Measurements from ENCODE around the gene OR8B8. TPM values are rescaled to one million over a fixed set of nuclear protein-coding genes. Genes with fewer than 3 reads are reported as not detected.

The OR8B8 gene
- total RNA-seq = not detected
- not detected for polyA plus RNA-seq
- not detected for total RNA-seq

- no peaks in the 10 kb centered on the region for H3K27me3 ChIP-seq (ENCODE audit: control insufficient read depth in 2 of 2, insufficient read depth in 2 of 2, low read length in 2 of 2)
- Mint-ChIP-seq H3K4me3 (no peak within 1 kb of the TSS), H3K27me3 (peaks cover 2 to 30% (median 24%) of the 10 kb centered on the region in 5 donors), H3K27ac (no peak within 1 kb of the TSS), H3K9me3 (peaks cover 0 to 14% (median 2%) of the 10 kb centered on the region in 11 donors), H3K36me3 (no peaks in the 10 kb centered on the region), H3K4me1 (no peaks in the 10 kb centered on the region)
- H3K27ac ChIP-seq (ENCODE audit: low read depth, low read length) = no peak within 1 kb of the TSS
- no peak for DNase-seq
- intact Hi-C loops (cut with micrococcal nuclease) = no loop called here
- POLR2A ChIA-PET = no interaction called here
- H3K4me3 ChIP-seq (ENCODE audit: low read length) = no peak within 1 kb of the TSS
- no peak for ATAC-seq
- no peaks in the 10 kb centered on the region for H3K36me3 ChIP-seq (ENCODE audit: control insufficient read depth in 2 of 3, insufficient read depth in 3 of 3, low read length in 3 of 3)
- CTCF ChIA-PET = no interaction called here
- H3K9me3 ChIP-seq (ENCODE audit: control insufficient read depth in 2 of 3, low read length in 3 of 3) = no peaks in the 10 kb centered on the region
- H3K4me1 ChIP-seq (ENCODE audit: control insufficient read depth in 2 of 2, insufficient read depth in 2 of 2, low read length in 2 of 2) = no peaks in the 10 kb centered on the region
Measured at GRCh38 chr11:124445646-124446150, at the start of gene OR8B8. OR8B8 (minus strand) TSS chr11:124445696; CDS start chr11:124441085, 4,611 bp downstream.

- Mint-ChIP-seq H3K4me3 (no peak overlapping the region), H3K4me1 (no peaks in the 10 kb centered on the region), H3K27me3 (peaks cover 0 to 17% (median 8%) of the 10 kb centered on the region in 5 donors), H3K9me3 (peaks cover 0 to 11% (median 4%) of the 10 kb centered on the region in 11 donors), H3K27ac (no peak overlapping the region), H3K36me3 (no peaks in the 10 kb centered on the region)
- intact Hi-C loops (cut with micrococcal nuclease) = no loop called here
- CTCF ChIA-PET = no interaction called here
- no peak for ATAC-seq
- Histone ChIP-seq H3K4me1 (ENCODE audit: control insufficient read depth in 2 of 2, insufficient read depth in 2 of 2, low read length in 2 of 2) (no peaks in the 10 kb centered on the region), H3K4me3 (ENCODE audit: low read length) (no peak overlapping the region), H3K9me3 (ENCODE audit: control insufficient read depth in 2 of 3, low read length in 3 of 3) (no peaks in the 10 kb centered on the region), H3K27me3 (ENCODE audit: control insufficient read depth in 2 of 2, insufficient read depth in 2 of 2, low read length in 2 of 2) (no peaks in the 10 kb centered on the region), H3K27ac (ENCODE audit: low read depth, low read length) (no peak overlapping the region), H3K36me3 (ENCODE audit: control insufficient read depth in 2 of 3, insufficient read depth in 3 of 3, low read length in 3 of 3) (no peaks in the 10 kb centered on the region)
- DNase-seq = no peak
- POLR2A ChIA-PET = no interaction called here
Measured at GRCh38 chr11:124493016-124493655, 47.6 kb upstream of the OR8B8 start.

- CTCF ChIA-PET = no interaction called here
Measured at GRCh38 chr11:124483422-124483821, 37.9 kb upstream of the OR8B8 start.

GRCh38 chr11:124482362-124483147 lies 37.1 kb upstream of the OR8B8 start:
- Histone ChIP-seq H3K27me3 (ENCODE audit: control insufficient read depth in 2 of 2, insufficient read depth in 2 of 2, low read length in 2 of 2) (no peaks in the 10 kb centered on the region), H3K4me3 (ENCODE audit: low read length) (no peak overlapping the region), H3K36me3 (ENCODE audit: control insufficient read depth in 2 of 3, insufficient read depth in 3 of 3, low read length in 3 of 3) (no peaks in the 10 kb centered on the region), H3K4me1 (ENCODE audit: control insufficient read depth in 2 of 2, insufficient read depth in 2 of 2, low read length in 2 of 2) (no peaks in the 10 kb centered on the region), H3K27ac (ENCODE audit: low read depth, low read length) (no peak overlapping the region), H3K9me3 (ENCODE audit: control insufficient read depth in 2 of 3, low read length in 3 of 3) (no peaks in the 10 kb centered on the region)
- peaks cover 8 to 16% (median 10%) of the 10 kb centered on the region in 7 donors for H3K4me1 Mint-ChIP-seq
- no peak for ATAC-seq
- peaks cover 0 to 9% (median 1%) of the 10 kb centered on the region in 11 donors for H3K9me3 Mint-ChIP-seq
- H3K36me3 Mint-ChIP-seq = no peaks in the 10 kb centered on the region
- H3K27me3 Mint-ChIP-seq = peaks cover 11 to 59% (median 57%) of the 10 kb centered on the region in 5 donors
- ChIA-PET POLR2A (no interaction called here), CTCF (no interaction called here)
- DNase-seq = no peak
- intact Hi-C loops (cut with micrococcal nuclease) = no loop called here
- peak overlapping the region in 1 of 10 donors; percentile 11 for H3K4me3 Mint-ChIP-seq
- H3K27ac Mint-ChIP-seq = no peak overlapping the region

More at GRCh38 chr11:124483422-124483821, 37.9 kb upstream of the OR8B8 start:
- Histone ChIP-seq H3K4me1 (ENCODE audit: control insufficient read depth in 2 of 2, insufficient read depth in 2 of 2, low read length in 2 of 2) (no peaks in the 10 kb centered on the region), H3K36me3 (ENCODE audit: control insufficient read depth in 2 of 3, insufficient read depth in 3 of 3, low read length in 3 of 3) (no peaks in the 10 kb centered on the region), H3K4me3 (ENCODE audit: low read length) (no peak overlapping the region), H3K9me3 (ENCODE audit: control insufficient read depth in 2 of 3, low read length in 3 of 3) (no peaks in the 10 kb centered on the region), H3K27ac (ENCODE audit: low read depth, low read length) (no peak overlapping the region), H3K27me3 (ENCODE audit: control insufficient read depth in 2 of 2, insufficient read depth in 2 of 2, low read length in 2 of 2) (no peaks in the 10 kb centered on the region)
- H3K36me3 Mint-ChIP-seq = no peaks in the 10 kb centered on the region
- H3K27ac Mint-ChIP-seq = no peak overlapping the region
- ATAC-seq (no peak), DNase-seq (no peak)
- H3K4me3 Mint-ChIP-seq = no peak overlapping the region
- peaks cover 11 to 59% (median 57%) of the 10 kb centered on the region in 5 donors for H3K27me3 Mint-ChIP-seq
- intact Hi-C loops (cut with micrococcal nuclease) = no loop called here
- peaks cover 8 to 16% (median 10%) of the 10 kb centered on the region in 7 donors for H3K4me1 Mint-ChIP-seq
- H3K9me3 Mint-ChIP-seq = peaks cover 0 to 9% (median 2%) of the 10 kb centered on the region in 11 donors
- POLR2A ChIA-PET = no interaction called here

GRCh38 chr11:124481365-124482323 lies 36.1 kb upstream of the OR8B8 start:
- intact Hi-C loops (cut with micrococcal nuclease) = no loop called here
- Histone ChIP-seq H3K4me1 (ENCODE audit: control insufficient read depth in 2 of 2, insufficient read depth in 2 of 2, low read length in 2 of 2) (no peaks in the 10 kb centered on the region), H3K4me3 (ENCODE audit: low read length) (no peak overlapping the region), H3K36me3 (ENCODE audit: control insufficient read depth in 2 of 3, insufficient read depth in 3 of 3, low read length in 3 of 3) (no peaks in the 10 kb centered on the region), H3K27me3 (ENCODE audit: control insufficient read depth in 2 of 2, insufficient read depth in 2 of 2, low read length in 2 of 2) (no peaks in the 10 kb centered on the region), H3K9me3 (ENCODE audit: control insufficient read depth in 2 of 3, low read length in 3 of 3) (no peaks in the 10 kb centered on the region), H3K27ac (ENCODE audit: low read depth, low read length) (no peak overlapping the region)
- Mint-ChIP-seq H3K27ac (peak overlapping the region in 3 of 9 donors; percentile 2 to 29 (median 18)), H3K9me3 (peaks cover 0 to 3% (median 0%) of the 10 kb centered on the region in 11 donors), H3K4me1 (peaks cover 8 to 16% (median 10%) of the 10 kb centered on the region in 7 donors), H3K36me3 (no peaks in the 10 kb centered on the region), H3K27me3 (peaks cover 11 to 57% (median 52%) of the 10 kb centered on the region in 5 donors), H3K4me3 (peak overlapping the region; percentile 49 to 79 (median 68))
- ATAC-seq (peak; percentile 46), DNase-seq (no peak)
- ChIA-PET POLR2A (no interaction called here), CTCF (no interaction called here)

GRCh38 chr11:124479561-124479960 lies 34.1 kb upstream of the OR8B8 start:
- Mint-ChIP-seq H3K4me1 (peaks cover 8 to 16% (median 10%) of the 10 kb centered on the region in 7 donors), H3K27ac (no peak overlapping the region), H3K9me3 (peaks cover 0 to 5% (median 0%) of the 10 kb centered on the region in 11 donors), H3K4me3 (no peak overlapping the region), H3K36me3 (no peaks in the 10 kb centered on the region), H3K27me3 (peaks cover 15 to 66% (median 61%) of the 10 kb centered on the region in 5 donors)
- H3K27me3 ChIP-seq (ENCODE audit: control insufficient read depth in 2 of 2, insufficient read depth in 2 of 2, low read length in 2 of 2) = no peaks in the 10 kb centered on the region
- DNase-seq = no peak
- no peak overlapping the region for H3K27ac ChIP-seq (ENCODE audit: low read depth, low read length)
- ATAC-seq = no peak
- ChIA-PET CTCF (no interaction called here), POLR2A (no interaction called here)
- no peaks in the 10 kb centered on the region for H3K4me1 ChIP-seq (ENCODE audit: control insufficient read depth in 2 of 2, insufficient read depth in 2 of 2, low read length in 2 of 2)
- intact Hi-C loops (cut with micrococcal nuclease) = no loop called here
- H3K9me3 ChIP-seq (ENCODE audit: control insufficient read depth in 2 of 3, low read length in 3 of 3) = no peaks in the 10 kb centered on the region
- no peak overlapping the region for H3K4me3 ChIP-seq (ENCODE audit: low read length)
- H3K36me3 ChIP-seq (ENCODE audit: control insufficient read depth in 2 of 3, insufficient read depth in 3 of 3, low read length in 3 of 3) = no peaks in the 10 kb centered on the region

Data from naive thymus-derived CD4-positive, alpha-beta T cell (primary cell).